GM18951 (cell line): Measurements from ENCODE around the gene CEACAM5.

Experiments used
- POLR2A ChIP-seq: IDR thresholded peaks from 4 replicates; pipeline ENCODE4 v1.6.1; 2011; ENCODE audit warnings: mild to moderate bottlenecking; ENCODE audit not compliant: insufficient read length, insufficient read depth; ENCODE audit errors: extremely low read depth
- in situ Hi-C: fragments of 300-500 bp; cut with MboI; formaldehyde crosslinking; loops from one replicate; pipeline ENCODE4 v1.12.0; 2022; ENCODE audit warnings: low sequenced_read_pairs, mixed read lengths, inconsistent platforms; ENCODE audit not compliant: unreplicated experiment

Gene CEACAM5

GRCh38 chr19:41708481-41708880, at the start of gene CEACAM5:
Gene CEACAM5, plus strand, starts transcription at chr19:41708626. Its CDS starts 106 bp downstream, at chr19:41708732.
- in situ Hi-C loops, result no loop called here
- TF ChIP-seq POLR2A, result no peak

DNA sequence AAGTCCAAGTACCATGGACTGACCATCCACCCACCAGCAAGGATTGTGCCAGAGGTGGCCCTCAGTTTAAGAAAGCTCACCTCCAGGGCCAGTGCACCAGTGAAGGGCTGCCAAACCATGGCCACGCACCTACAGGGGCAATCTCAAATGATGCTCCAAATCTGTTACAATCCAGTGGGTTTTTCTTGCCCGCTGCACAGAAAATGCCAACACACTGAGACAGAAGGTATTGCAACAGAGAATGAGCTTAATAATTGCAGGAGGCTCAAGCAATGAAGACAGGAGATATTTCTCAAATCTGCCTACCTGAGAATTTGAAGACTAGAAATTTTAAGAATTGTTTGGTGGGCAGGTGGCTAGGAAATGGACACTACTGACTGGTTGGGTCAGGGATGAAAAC, 42.4 kb upstream of the CEACAM5 start:
- in situ Hi-C loops, result no loop called here
- no peak for TF ChIP-seq POLR2A

- no peak for TF ChIP-seq POLR2A
These were observed 40.1 kb upstream of the CEACAM5 start for GRCh38 chr19:41668315-41668714.

GRCh38 chr19:41670755-41671154, 37.7 kb upstream of the CEACAM5 start:
- no peak for TF ChIP-seq POLR2A
- in situ Hi-C loops, result no loop called here

More at GRCh38 chr19:41668315-41668714, 40.1 kb upstream of the CEACAM5 start:
- in situ Hi-C loops, result no loop called here

DNA sequence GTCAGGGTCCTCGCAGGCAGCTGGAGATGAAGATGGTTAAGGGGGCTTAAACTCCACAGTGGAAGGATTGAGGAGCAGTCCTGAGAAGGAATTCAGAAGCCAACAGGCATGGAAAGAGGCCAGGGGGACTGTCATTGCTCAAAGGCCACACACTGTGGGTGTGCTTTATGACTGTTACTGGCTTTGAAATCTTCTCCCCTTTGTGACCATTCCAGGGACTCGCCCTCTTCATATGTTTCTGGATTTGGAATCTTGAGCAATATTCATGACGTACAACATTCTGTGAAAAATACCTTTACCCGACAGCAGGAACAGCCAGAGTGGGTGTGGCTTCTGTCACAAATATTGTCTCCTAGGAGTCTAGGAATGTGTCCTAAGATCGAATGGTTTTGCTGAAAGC, 36.9 kb upstream of the CEACAM5 start:
- in situ Hi-C loops, result no loop called here
- TF ChIP-seq POLR2A, result no peak

- TF ChIP-seq POLR2A, result no peak
- in situ Hi-C loops, result no loop called here
These were observed 26.0 kb upstream of the CEACAM5 start for GRCh38 chr19:41682437-41682836.

GRCh38 chr19:41687419-41687818, 21.0 kb upstream of the CEACAM5 start:
- in situ Hi-C loops, result no loop called here
- TF ChIP-seq POLR2A, result no peak

- in situ Hi-C loops, result no loop called here
These were observed 20.3 kb upstream of the CEACAM5 start, which contains the start of gene CEACAM7 for GRCh38 chr19:41688098-41688497. Gene CEACAM7, minus strand, starts transcription at chr19:41688270. Its CDS starts 105 bp downstream, at chr19:41688165.

GRCh38 chr19:41688687-41689086, 19.7 kb upstream of the CEACAM5 start:
- no peak for TF ChIP-seq POLR2A
- in situ Hi-C loops, result no loop called here

More at GRCh38 chr19:41688098-41688497, 20.3 kb upstream of the CEACAM5 start, which contains the start of gene CEACAM7:
- no peak for TF ChIP-seq POLR2A

DNA sequence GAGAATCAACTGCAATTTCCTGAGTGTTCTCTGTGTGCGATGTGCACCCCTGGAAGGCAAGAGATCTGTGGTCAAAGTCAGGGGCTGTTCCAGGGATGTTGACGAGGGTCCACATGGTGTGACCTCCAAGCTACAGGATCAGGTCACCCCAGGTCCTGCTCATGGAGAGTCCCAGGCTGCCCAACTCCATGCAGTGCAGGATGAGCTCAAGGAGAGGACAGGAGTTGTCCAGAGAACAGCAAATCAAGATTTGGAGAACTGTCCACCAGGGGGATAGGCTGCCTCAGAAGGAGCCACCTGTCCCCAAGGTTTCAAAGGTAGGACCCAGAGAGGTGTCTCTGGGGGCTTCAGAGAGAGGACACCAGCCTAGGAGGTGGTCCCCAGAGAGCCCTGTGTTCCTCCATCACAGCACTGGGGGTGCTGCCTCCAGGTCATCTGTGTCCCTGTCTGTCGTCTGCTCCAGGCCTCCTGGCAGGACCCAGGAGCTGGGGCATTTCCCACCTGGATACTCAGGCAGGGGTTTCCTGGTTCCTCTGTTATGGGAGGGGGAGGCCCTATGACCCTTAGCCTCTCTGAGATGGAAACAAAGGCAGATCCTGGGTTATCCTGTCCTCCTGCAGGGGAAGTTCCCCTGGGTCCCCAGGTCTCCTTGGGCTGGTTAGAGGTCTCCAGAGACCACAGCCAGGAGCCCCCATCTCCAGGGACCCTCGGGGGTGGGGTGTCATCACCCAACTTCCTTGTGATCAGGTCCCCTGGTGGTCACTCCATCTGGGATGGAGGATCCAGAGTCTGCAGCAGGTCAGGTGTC, 18.2 kb upstream of the CEACAM5 start:
- no peak for TF ChIP-seq POLR2A
- in situ Hi-C loops, result no loop called here

DNA sequence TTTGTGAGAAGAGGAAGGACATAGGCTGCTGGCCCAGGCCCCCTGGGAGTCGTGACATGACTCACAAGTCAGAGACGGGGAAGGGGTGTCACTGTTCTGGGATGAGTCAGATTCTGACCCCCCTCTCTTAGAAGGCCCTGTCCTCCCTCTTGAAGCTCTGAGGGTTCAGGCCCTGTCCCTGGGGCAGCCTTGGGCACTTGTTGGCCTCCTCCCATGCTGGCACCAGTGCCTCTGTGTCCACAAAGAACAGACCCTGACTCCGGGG, 17.7 kb upstream of the CEACAM5 start:
- in situ Hi-C loops, result no loop called here
- TF ChIP-seq POLR2A, result no peak

DNA sequence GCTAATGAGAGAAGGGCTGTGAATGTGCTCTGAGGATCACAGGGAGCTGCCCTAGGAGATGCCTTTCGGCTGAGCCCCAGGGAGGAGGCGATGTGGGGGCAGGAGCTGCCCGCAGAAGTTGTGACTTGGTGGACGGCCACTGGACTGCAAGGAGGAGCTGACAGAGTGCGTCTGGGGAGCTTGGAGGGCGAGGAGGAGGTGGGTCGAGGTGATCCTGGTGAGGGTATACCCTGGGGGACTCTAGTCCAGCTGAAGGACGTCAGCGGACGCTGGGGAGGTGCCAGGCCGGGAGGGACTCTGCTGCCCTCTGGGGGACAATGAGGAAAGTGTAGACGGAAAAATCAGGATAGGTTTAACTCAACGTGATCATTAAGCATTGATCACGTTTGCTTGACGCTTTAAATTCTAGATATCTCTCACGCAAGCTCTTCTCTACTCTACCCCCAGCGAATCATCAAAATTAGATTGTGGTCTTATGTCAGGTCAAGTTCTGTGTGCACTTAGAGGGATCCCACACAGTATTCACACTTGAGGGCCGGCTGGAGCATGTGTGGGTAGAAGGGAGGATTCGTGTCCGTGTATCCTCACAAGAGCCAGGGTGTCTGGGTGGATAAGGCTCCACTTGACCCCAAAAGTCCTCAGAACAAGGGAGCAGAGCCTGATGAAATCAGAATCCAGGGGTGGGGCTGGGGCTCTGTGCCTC, 17.0 kb upstream of the CEACAM5 start:
- in situ Hi-C loops, result no loop called here
- TF ChIP-seq POLR2A, result no peak

DNA sequence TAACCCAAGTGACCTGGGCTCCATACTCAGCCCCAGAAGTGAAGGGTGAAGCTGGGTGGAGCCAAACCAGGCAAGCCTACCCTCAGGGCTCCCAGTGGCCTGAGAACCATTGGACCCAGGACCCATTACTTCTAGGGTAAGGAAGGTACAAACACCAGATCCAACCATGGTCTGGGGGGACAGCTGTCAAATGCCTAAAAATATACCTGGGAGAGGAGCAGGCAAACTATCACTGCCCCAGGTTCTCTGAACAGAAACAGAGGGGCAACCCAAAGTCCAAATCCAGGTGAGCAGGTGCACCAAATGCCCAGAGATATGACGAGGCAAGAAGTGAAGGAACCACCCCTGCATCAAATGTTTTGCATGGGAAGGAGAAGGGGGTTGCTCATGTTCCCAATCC, 14.2 kb upstream of the CEACAM5 start:
- TF ChIP-seq POLR2A, result no peak
- in situ Hi-C loops, result no loop called here
